NCI-H2081 (cell line): ENCODE results near the gene EBF3.

ENCODE experiments used
- DNase-seq, 2 experiments: peaks; one replicate each; lab custom pipeline; 2025; lab: John Stamatoyannopoulos, UW

Gene EBF3

DNA sequence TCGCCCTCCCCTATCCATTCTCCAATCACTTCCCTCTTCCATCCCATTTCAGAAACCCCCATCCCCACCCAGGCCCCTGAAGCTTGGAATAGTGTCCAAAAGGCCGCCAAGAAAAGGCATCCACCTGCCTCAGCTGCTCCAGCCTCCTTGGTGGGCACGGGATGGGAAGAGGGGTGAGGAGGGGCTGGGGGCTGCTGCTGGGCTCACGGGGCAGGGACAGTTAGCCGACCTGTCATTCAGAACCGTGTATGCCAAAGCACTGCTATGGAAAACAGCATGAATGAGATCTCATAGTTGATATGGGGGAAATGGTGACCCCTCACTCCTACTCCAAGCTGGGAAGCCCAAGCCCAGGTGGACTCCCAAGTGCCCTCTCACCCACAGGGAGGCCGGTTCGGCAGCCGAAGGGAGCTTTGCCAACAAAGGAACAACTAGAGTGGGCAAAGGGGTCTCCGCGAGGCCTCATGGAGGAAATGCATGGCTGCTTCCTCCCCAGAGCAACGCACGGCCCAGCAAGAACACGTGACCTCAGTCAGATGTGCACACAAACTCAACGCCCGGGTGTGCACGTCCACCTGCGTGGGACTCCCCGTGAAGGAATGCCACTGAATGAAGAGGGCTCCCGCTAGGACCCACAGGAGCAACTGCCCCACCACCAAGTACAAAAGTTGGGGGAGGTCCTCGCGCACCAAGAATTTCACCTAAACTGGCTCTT lies 52.5 kb downstream of the EBF3 start:
- no peak for DNase-seq

DNA sequence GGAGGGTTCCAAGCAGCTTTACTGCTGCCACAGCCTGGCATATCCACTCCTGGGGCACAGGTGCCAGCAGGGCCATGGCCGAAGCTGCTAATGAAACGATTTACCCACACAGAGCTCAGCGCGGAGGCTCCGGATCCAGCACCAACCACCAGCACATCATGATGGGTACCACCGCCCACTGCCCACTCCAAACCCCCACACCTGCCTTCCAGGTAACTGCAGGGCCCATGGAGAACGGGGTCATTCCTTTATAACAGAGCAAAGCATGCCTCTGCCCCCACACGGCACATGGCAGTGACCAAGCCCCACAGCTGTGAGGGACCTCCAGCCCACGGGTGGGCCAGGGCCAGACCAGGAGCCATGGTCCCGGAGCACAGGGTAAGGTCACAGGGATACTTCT lies 53.2 kb downstream of the EBF3 start:
- DNase-seq, result no peak

DNA sequence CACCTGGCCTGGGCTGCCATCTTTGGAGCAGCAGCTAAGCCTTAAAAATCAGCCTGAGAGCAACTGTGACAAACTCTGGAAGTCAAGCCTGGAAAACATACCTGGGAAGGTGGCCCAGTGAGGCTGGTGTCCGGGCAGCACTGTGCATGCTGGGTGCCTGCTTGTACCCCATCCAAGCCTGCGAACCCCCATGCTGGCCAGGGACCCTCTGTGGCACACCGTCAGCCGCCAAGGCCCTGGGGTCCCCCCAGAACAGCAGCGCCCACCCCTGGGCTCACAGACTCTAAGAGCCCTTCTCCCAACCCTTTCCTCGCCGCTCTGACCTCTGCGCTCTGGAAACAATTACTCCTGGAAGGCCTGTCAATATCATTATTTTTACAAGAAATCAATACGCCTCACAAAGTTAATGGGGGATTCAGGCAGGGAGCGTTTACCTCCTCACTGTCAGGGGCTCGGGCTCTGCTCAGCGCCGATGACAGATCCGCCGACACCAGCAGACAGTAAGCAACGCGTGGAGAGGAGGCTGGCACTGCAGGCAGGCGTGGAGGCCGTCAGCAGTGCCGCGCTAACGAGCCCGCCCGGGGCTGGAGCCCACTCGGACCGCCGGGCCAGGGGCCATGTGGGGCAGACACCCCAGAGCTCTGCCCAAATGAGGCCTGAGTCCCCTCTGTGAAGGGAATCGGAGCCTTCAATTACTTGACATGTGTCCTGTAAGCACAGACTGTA lies 54.4 kb downstream of the EBF3 start:
- DNase-seq, result no peak

DNA sequence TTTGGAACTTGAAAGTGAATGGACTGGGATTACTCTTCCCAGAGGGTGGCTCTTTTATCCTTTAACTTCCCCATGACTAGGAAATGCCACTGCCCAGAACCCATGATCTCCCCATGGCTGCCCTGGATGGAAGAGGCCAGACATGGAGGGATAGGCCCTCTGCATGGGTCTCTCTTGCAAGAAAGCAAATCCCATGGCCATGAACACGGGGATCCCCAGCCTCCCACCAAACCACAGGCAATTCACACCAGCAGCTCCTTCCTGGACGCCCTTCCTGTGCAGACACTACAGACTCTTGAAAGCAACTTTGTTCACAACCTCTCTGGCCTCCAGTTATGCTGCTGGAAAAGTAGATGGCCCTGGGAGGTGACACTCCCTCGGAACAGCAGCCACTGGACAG lies 55.0 kb downstream of the EBF3 start:
- no peak for DNase-seq

DNA sequence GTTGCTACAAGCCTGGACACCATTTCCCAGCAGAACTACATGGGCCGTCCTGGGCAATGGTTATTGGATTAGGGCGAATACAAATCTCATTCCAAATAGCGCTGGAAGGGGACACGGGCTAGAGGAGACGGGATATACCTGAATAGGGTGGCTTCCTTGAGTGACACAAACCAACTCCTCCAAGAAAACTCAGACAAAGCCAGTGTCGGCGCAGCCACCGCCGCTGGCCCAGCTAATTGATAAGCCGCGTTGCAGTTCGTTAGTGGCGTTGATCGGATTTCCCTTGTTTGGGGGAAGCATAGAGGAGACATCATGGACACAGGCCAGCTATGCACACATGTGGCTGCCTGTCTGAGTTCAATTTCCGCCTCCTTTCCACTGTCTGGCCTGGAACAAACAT lies 55.7 kb downstream of the EBF3 start:
- no peak for DNase-seq

DNA sequence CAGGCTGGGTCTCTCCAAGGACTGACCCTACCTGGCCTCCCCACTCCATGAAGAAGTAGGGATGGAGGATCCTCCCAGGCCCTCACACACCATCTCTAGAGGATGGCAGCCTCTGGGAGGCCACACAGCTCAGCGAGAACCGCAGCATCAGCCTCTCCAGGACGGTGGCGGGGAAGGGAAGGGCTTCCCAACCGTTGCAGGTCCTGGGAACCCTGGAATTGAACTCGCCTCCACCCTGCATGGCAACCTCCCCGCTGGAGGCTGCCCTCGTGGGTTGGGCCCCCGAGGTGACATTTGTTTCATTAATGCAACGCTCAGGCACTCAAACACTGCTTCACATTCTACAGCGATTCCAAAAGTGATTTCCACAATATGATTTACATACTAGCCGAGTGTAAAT lies 58.5 kb downstream of the EBF3 start:
- DNase-seq, result no peak

DNA sequence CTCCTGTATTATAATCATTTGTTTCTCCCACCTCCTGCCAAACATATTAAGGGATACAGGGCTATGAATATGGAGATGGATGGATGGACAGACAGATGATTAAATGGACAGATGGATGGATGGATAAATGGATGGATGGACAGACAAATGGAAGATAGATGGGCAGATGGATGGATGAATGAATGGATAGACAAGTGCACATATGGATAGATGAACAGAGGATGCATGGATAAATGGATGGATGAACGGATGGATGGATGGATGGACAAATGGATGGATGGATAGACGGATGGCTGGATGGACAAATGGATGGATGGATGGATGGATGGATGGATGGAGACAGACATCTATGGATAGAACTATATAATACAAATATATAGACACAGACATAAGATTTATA lies 59.8 kb downstream of the EBF3 start:
- no peak for DNase-seq

DNA sequence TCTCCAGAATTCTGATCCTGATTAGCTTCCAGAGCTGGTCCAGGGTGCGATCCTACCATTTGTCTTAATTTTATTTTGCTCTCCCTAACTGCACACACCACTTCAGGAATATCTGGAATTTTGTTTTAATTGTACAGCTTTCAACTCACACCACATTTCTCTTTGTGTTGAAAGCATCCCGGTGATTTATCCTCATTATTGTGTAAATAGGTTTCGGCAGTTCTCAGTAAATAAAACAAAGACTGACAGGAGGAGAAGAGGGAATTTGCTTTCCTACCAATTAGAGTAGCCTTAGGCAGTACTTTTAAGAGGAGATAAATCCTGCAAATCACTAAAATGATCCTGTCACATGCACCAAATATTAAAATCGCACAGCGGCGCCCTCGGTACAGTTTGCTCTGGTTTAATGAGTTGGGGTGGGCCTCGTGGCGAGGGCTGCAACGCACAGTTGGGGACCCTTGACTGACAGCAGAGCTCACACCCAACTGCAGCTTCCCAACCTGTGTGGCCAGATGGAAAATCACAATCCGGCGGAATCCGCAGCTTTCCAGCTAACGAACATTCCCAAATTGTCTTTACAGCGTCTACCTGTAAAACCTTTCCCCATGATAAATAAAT lies 62.6 kb downstream of the EBF3 start:
- no peak for DNase-seq

DNA sequence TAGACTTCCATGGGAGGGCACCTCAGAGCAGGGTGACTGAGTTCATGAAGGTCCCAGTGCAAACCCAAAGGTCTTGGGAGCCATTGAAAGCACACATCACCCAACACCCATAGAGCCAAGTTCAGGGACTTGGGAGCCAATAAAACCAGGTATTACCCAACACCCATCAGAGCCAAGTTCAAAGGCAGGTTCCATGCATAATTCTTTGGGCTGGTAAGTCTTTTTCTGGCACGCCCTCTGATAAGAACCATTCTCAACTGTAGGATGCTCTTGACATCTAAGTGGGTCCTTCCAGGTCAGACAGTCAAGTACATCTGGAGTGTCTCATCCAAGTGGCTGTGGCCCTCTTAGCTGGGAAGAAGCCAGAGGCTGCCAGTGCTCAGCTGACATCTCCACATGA lies 63.2 kb downstream of the EBF3 start:
- DNase-seq, result no peak

DNA sequence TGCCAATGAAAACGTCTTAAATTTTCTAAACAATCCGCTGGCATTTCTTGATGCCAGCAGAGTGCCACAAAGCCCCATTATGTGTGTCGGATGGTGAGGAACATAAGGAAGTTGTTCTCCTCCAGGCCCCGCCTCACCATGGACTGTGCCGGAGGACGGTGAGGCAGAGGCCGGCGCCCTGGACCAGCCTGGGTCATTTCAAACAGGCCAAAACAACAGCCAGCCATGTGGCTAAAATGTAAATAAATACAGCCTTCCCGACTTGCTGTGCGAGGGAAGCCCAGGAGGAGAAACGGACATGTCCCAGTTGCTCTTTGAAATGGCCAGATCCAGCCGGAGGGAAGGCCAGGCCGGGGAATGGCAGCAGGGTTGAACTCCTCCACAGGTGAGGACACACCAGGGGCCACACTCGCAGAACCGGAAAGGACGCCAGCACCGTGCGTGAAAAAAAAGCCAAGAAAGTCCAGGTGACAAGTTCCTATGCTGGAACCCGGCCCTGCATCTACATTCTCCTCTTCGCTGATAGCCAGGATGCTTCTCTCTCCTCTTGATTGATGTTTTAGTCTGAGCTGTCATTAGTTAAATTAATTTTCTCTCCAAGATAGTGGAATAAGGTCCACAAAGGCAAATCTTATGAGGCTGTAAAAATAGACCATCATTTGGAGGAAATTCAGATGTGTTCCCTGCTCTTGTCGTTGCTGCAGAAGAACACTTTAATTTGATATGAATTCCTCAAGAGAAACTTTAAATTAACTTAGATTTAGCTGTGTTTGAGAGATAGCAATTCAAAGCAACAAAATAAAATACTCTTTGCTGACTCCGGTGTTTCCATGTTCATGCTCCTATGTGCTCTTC lies 64.6 kb downstream of the EBF3 start:
- no peak for DNase-seq

DNA sequence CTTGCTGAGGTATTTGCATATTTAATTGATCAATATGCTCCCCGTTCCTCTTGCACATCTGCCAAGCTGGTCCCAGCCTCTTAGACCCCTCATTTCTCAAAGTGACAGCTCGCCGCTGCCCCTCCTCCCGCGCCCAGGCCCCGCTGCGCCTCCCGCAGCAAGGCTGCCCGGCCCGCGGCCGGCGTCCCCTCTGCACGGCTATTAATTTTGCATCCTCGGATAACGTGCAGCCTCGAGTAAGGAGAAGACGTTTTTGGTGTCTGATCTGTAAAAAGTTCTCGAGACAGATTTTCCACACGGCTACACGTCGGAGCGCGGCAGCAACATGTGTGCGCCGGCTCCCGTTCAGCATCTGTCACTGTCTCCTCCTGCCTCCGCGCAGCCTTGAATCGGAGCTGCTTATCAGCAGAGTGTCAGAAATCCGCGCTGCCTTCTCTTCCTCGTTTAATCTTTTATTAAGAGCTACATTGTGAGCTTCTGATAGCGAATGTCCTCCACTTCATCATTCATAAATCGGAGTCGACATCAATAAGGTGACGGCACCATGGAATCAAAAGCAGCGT lies 65.3 kb downstream of the EBF3 start:
- DNase-seq, result no peak

DNA sequence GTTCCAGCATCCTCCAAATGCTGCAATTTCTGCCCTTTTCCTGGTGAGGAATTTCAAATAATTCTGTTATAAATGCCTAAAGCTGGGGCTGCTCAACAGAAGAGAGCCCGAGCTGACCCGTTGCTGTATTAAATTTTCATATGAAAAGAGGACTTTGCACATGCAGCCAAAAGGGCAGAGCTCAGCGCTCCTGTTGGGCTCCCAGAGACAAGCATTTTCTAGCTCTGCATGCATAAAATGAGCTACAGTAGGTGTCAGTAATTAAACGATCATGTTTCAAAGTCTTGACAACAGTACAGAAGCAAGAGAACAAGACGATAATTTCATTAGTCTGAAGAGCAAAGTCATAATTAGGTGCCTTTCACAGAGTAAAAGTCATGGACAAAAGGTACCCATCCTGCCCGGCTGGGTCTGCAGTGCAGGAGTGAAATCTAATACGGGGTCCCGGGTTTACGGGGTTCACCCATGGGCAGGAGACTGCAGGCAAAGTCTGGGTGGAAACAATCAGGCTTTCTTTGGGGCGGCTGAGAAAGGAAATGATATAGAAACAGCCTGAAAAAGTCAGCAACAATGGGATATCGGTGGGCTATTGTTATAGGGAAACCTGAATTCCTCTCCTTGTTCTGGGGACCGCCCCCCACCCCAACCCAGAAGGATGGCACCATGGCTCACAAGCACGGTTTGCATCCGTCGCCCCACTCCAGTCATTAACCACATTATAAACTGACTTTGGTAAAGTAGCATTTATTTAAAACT lies 66.0 kb downstream of the EBF3 start:
- no peak for DNase-seq

DNA sequence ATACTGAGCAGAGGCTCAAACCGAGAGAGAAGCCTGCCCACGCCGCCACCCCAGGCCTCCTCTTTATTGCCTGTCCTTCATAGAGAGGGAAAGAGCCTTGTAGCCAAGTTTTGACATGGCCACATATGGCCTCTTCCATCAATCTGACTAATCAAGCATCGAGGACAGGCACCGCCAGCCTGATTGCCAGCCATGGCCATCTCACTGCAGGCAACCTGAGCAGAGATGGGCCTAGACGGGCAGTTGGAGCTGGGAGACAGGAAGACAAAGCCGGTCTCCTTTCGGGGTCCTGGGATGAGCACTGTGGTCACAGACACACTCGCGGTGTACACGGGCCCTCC lies 67.2 kb downstream of the EBF3 start:
- no peak for DNase-seq

DNA sequence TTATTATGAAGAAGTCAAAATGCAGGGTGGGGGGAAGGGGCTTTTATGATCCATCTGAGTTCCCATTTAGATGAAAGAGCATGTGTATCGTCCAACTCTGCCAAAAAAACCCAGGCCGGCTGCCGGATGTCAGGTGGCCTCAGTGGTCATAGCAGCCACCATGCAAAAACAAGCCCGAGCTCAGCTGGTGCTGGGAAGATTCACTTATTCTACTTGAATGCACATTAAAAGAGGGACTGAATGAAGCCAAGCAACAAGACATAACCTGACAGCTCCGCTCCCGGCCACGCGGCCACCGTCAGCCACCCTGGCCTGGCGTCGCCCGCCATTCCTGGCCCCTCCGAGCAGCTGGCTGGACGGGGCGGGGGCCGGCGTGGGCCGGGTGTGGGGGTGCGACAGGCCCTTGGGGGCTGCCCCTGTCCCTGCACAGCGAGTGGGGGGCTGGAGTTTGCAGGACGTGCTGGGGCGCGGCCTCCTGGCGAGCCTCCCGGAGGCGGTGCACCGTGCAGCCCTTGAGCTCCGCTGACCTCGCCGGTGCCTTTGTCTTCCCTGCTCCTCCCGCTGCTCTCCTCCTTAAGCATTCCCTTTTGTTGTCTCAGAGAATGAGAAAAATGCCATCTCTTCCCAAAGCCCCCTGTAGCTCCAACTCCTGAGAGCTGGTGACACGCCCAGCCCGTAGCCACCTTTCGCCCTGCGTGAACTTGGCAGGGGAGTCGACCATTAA lies 67.8 kb downstream of the EBF3 start:
- no peak for DNase-seq

DNA sequence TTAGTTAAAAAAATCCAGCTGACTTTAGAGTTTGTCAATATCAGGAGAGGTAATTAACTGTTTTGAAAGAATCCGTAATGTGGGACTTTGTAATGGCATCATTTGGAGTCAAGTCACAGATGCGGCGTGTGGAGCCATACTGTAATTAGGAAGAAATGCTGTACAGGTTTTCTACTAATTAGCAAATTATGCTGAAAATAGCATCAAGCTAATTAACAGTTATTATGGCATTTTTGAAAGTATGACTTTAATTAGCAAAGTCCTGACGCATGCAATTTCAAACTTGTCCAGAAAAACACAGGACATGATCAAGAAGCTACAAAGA lies 68.3 kb downstream of the EBF3 start:
- DNase-seq, result no peak

DNA sequence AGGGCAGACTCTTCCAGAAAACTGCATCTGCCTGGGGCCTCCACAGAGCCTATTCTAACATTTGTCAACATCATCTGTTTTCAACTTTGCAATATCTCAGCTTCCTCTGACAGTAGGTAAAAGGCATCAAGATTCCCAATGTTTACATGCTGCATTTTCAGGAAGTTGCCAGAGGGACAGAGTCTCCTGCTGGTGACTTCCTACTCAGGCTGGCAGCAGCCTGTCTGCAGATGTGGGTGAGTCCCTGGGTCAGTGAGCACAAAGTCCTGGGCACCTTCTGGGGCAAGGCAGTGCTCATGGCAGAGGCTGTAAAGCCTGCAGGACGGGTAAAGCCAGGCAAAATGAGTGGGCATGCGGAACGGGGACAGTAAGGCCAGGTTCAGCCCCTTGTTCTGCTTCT lies 69.4 kb downstream of the EBF3 start:
- DNase-seq, result no peak

DNA sequence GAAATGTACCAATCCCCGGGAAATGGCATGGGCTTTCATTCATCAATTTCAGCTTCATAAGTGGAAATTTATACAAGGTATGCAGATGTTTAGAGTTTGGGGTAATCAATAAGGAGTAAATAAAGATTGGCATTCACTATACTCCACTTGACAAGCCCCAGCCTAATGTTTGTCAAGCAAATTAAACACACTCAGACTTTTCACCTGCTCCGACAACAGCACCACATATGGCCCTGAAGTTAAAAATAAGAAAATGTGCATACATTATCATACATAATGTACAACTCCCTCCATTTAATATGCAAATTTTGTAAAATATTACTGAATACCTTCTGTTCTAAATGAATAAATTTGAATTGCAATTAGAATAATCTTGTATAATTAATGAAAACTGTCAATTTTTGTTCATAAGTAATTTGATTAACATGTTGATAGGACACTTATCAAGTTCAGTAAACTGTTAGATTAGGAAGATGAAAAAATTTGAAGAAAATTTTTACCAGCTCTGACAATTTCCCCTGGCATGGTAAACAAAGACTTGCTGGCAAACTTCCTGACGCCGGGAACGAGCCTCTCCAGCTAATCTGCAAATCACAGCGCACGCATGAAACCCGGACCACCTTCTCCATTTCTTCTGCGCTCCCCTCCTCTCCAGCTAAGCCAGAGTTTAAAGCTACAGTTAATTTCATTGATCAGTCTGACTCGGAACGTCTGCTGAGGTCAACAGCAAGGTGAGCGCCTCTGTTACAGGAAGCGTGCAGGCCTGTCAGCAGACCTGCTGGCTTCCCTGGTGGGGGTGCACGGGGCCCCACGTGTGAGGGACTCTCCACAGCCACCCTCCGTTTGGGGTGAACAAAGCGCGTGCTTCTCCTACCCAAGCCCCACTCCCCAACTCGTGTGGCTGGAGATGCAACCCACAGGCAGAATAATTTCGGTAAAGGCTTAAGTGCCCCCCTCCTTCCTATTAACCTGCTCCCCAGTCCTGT lies 70.7 kb downstream of the EBF3 start:
- no peak for DNase-seq

DNA sequence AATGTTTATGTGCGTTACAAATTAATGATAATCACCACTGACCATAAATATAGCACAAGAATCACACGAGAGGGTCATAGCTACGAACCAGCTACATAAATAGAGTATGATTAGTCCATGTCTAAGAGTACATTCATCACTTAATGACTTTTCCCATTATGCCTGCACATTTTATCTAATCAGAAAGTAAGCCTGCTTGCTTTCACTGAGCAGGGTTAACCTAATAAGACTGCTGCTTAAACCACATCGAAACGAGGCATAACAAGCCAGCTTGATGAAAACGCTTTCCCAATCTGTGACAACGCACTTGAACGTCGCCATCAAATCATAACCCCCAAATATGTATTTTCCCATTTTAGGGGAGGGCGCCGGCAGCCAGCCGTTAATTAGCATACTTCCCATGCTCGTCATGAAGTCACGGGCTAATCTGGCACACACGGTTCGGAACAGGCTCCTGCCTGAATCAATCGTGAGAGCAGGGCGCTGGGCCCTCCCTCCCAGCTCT lies 71.5 kb downstream of the EBF3 start:
- DNase-seq, result no peak

DNA sequence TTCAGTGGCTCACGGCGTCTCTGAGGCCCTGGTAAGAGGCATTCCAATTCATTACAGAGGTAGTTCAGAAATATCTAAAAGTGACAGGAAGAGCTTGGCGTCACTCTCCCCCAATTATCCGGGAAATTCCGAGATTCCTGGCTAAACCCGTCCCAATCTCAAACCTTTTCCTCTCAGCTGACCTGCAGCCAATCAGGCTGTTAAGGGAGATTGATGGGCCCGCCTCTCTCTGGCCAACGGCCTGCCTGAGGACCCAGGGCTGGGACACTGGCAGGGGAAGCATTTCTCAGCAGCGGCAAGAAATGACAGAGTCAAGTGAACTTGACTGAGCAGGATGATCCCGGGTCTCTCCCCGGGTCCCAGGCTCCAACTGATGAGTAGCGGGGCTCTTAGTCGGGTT lies 72.3 kb downstream of the EBF3 start:
- no peak for DNase-seq

DNA sequence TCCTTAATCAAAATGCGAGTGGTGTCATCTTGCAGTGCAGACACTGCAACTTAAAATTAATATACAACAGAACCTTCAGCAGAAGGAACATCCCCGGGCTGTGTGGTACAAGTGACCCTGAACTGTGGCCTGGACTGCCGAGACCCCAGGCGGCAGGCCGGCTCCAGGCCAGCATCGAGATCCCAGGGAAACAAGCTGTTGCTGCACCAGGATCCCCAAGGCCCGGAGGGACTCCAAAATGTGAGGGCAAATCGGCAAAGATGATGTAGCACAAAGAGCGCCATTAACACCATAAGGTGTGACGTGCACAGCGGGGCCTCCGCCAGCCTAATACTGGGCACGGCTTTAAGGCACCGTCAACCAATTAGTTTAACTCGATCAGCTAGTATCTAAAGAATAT lies 73.9 kb downstream of the EBF3 start:
- no peak for DNase-seq
